Astrocyte (in vitro differentiated cells and primary cell): Measurements from ENCODE around the gene ERBB2.

Experiments
- CTCF ChIP-seq: IDR thresholded peaks from 2 replicates; pipeline ENCODE4 v1.5.1; 2011; ENCODE audit warnings: low read depth, mild to moderate bottlenecking, inconsistent platforms, low read length, moderate library complexity; ENCODE audit not compliant: insufficient read depth
- EZH2 ChIP-seq: IDR thresholded peaks from 2 replicates; pipeline ENCODE4 v1.6.1; 2012; ENCODE audit warnings: mild to moderate bottlenecking, low read length, inconsistent platforms; ENCODE audit not compliant: insufficient read depth

- no peak for TF ChIP-seq CTCF
- no peak for TF ChIP-seq EZH2
Measured at GRCh38 chr17:39752241-39752881, 52.5 kb downstream of the ERBB2 start.
